ENCODE data around the gene RETREG3.
"Not testable (repeated sequence)": the region's sequence is repeated elsewhere in the genome, so short reads cannot be mapped to it uniquely, and the experiment has no call there.

Gene RETREG3

DNA sequence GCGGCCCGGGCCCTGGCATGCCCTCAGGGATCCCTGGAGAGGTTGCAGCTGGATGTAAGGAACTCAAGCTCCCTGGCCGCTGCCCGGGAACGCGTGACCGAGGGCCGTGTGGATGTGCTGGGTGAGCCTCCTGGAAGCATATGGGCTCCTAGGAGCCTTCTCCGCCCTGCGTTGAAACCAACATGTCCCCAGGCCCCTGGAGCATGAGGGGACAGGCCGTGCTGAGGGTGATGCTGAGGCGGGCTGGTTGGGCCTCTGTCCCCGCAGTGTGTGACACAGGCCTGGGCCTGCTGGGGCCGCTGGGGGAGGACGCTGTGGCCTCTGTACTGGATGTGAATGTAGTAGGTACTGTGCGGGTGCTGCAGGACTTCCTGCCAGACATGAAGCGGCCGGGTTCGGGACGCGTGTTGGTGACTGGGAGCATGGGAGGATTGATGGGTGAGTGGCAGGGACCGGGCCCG is 62.1 kb downstream of the RETREG3 start:
- TF ChIP-seq EZH2phosphoT487 (IDR thresholded peaks at IDR 0.05; ENCODE audit: low read length) = no peak
- no peak for TF ChIP-seq EZH2 (optimal IDR thresholded peaks at IDR 0.05; ENCODE audit: low read depth, low read length)
- TF ChIP-seq, protein P1, sequence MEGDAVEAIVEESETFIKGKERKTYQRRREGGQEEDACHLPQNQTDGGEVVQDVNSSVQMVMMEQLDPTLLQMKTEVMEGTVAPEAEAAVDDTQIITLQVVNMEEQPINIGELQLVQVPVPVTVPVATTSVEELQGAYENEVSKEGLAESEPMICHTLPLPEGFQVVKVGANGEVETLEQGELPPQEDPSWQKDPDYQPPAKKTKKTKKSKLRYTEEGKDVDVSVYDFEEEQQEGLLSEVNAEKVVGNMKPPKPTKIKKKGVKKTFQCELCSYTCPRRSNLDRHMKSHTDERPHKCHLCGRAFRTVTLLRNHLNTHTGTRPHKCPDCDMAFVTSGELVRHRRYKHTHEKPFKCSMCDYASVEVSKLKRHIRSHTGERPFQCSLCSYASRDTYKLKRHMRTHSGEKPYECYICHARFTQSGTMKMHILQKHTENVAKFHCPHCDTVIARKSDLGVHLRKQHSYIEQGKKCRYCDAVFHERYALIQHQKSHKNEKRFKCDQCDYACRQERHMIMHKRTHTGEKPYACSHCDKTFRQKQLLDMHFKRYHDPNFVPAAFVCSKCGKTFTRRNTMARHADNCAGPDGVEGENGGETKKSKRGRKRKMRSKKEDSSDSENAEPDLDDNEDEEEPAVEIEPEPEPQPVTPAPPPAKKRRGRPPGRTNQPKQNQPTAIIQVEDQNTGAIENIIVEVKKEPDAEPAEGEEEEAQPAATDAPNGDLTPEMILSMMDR (IDR thresholded peaks at IDR 0.05; ENCODE audit: low read length) = no peak
- DNase-seq = no peak
- no peaks in the 10 kb centered on the region for H3F3A ChIP-seq (ENCODE audit: insufficient read depth, low read length)
- H3K9me3 ChIP-seq (replicated peaks; ENCODE audit: insufficient read depth, low read length) = no peaks in the 10 kb centered on the region
- H3K79me2 ChIP-seq (ENCODE audit: low read length) = no peaks in the 10 kb centered on the region
- H3K27ac ChIP-seq (ENCODE audit: low read length) = no peak overlapping the region
- no peak overlapping the region for H3K4me3 ChIP-seq (ENCODE audit: low read length)
- no peak overlapping the region for H3K4me2 ChIP-seq (ENCODE audit: low read depth, low read length)
- no peak overlapping the region for H3K9ac ChIP-seq (ENCODE audit: low read length)
- H2AFZ ChIP-seq (ENCODE audit: low read length) = no peak overlapping the region
- H3K4me1 ChIP-seq (ENCODE audit: low read length) = 0 out of 2 replicates have a peak, but pooled peaks cover 4% of the 10 kb centered on the region
- no peaks in the 10 kb centered on the region for H3K27me3 ChIP-seq (replicated peaks; ENCODE audit: insufficient read depth, low read length)
- no peaks in the 10 kb centered on the region for H3K36me3 ChIP-seq (replicated peaks; ENCODE audit: insufficient read depth, low read length)
- H4K20me1 ChIP-seq (ENCODE audit: insufficient read depth, low read length) = no peaks in the 10 kb centered on the region
- H3K9me2 ChIP-seq (replicated peaks; ENCODE audit: insufficient read depth, low read length) = no peaks in the 10 kb centered on the region

DNA sequence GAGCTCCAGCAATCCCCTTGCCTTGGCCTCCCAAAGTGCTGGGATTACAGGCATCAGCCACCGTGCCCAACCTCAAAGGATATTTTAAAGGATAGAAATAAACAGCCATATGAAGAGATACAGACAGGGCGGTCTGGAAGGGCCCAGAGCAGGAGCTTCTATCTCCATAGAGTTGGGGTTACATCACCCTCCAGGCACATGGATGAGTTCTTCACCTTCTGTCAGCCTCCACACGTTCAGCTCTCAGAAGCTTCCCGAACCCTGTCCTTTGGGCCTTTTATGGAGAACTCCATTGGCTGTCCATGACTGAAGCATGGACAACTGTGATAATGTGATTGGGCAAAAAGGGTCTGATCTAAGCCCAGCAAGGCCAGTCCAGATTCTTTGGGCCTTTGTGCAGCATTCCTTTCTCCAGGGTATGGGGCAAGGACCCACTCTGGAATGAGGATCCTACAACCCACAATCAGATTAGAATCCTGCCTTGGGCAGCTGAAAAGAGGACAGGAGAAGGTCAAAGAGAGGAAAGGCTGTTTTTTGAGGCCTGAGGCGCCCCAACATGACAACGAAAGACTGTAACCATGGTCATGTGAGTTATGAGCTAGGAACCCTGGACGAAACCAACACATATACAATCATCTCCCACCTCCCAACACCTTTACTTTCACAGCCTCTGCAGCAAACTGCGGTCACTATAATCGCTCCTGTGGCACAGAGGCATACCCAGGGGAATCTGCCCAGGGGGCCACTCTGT is 63.2 kb downstream of the RETREG3 start:
- not testable (repeated sequence) for H2AFZ ChIP-seq (ENCODE audit: low read length); H3K4me3 ChIP-seq (ENCODE audit: low read length); H3K36me3 ChIP-seq (replicated peaks; ENCODE audit: insufficient read depth, low read length); H4K20me1 ChIP-seq (ENCODE audit: insufficient read depth, low read length); H3K27ac ChIP-seq (ENCODE audit: low read length); H3K9me2 ChIP-seq (replicated peaks; ENCODE audit: insufficient read depth, low read length); H3F3A ChIP-seq (ENCODE audit: insufficient read depth, low read length); DNase-seq; H3K4me1 ChIP-seq (ENCODE audit: low read length); H3K4me2 ChIP-seq (ENCODE audit: low read depth, low read length); H3K9me3 ChIP-seq (replicated peaks; ENCODE audit: insufficient read depth, low read length); H3K9ac ChIP-seq (ENCODE audit: low read length); H3K27me3 ChIP-seq (replicated peaks; ENCODE audit: insufficient read depth, low read length); H3K79me2 ChIP-seq (ENCODE audit: low read length)

DNA sequence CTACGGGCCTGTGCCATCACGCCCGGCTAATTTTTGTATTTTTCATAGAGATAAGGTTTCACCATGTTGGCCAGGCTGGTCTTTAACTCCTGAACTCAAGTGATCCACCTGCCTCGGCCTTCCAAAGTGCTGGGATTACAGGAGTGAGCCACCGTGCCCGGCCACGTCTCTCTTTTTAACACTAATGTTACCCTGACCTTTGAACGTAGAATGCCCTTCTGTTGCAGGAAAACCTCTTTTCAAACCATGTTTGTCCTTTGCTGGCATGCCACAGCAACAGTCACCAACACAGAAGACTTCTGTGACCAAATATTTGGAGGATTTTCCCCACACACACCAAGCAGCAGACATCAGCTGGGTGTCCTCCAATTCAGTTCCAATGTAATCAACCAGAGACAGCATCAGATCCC is 64.3 kb downstream of the RETREG3 start:
- H3K27me3 ChIP-seq (replicated peaks; ENCODE audit: insufficient read depth, low read length) = no peaks in the 10 kb centered on the region
- H3K9me2 ChIP-seq (replicated peaks; ENCODE audit: insufficient read depth, low read length) = no peaks in the 10 kb centered on the region
- TF ChIP-seq EZH2 (optimal IDR thresholded peaks at IDR 0.05; ENCODE audit: low read depth, low read length) (no peak), EZH2phosphoT487 (IDR thresholded peaks at IDR 0.05; ENCODE audit: low read length) (no peak)
- TF ChIP-seq, protein P1 (IDR thresholded peaks at IDR 0.05; ENCODE audit: low read length) = no peak
- H3F3A ChIP-seq (ENCODE audit: insufficient read depth, low read length) = no peaks in the 10 kb centered on the region
- no peak overlapping the region for H3K9ac ChIP-seq (ENCODE audit: low read length)
- no peaks in the 10 kb centered on the region for H4K20me1 ChIP-seq (ENCODE audit: insufficient read depth, low read length)
- H3K27ac ChIP-seq (ENCODE audit: low read length) = no peak overlapping the region
- no peaks in the 10 kb centered on the region for H3K36me3 ChIP-seq (replicated peaks; ENCODE audit: insufficient read depth, low read length)
- no peaks in the 10 kb centered on the region for H3K79me2 ChIP-seq (ENCODE audit: low read length)
- no peak for DNase-seq
- H3K4me1 ChIP-seq (ENCODE audit: low read length) = 0 out of 2 replicates have a peak, but pooled peaks cover 4% of the 10 kb centered on the region
- no peak overlapping the region for H3K4me3 ChIP-seq (ENCODE audit: low read length)
- H2AFZ ChIP-seq (ENCODE audit: low read length) = no peak overlapping the region
- no peak overlapping the region for H3K4me2 ChIP-seq (ENCODE audit: low read depth, low read length)
- no peaks in the 10 kb centered on the region for H3K9me3 ChIP-seq (replicated peaks; ENCODE audit: insufficient read depth, low read length)

Data from MM.1S (cell line).